ENCODE data around the gene OTUD5.

The OTUD5 gene

DNA sequence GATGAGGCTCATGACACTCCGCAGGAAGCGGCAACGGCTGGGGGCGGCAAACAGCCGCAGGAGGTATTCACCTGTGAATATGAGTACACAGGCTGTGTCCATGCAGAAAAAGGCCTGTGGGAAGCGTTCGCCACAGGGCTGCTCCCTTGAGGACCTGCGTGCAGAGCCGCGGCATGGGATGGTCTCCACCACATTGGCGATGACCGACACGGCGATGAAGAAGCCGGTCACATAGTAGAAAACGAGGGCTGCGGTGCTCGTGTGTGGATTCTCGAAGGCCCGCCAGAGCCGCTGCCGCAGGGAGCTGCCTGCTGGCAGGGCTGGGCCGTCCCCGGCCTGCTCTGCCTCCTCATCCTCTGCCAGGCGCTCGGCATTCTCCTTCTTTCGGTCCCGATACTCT, 12.1 kb upstream of the OTUD5 start:
- TF ChIP-seq, protein P1, sequence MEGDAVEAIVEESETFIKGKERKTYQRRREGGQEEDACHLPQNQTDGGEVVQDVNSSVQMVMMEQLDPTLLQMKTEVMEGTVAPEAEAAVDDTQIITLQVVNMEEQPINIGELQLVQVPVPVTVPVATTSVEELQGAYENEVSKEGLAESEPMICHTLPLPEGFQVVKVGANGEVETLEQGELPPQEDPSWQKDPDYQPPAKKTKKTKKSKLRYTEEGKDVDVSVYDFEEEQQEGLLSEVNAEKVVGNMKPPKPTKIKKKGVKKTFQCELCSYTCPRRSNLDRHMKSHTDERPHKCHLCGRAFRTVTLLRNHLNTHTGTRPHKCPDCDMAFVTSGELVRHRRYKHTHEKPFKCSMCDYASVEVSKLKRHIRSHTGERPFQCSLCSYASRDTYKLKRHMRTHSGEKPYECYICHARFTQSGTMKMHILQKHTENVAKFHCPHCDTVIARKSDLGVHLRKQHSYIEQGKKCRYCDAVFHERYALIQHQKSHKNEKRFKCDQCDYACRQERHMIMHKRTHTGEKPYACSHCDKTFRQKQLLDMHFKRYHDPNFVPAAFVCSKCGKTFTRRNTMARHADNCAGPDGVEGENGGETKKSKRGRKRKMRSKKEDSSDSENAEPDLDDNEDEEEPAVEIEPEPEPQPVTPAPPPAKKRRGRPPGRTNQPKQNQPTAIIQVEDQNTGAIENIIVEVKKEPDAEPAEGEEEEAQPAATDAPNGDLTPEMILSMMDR (IDR thresholded peaks at IDR 0.05; ENCODE audit: insufficient read depth, low read length, missing control alignments) = no peak
- ChIA-PET POLR2A (no interaction called here), CTCF (no interaction called here)
- H3K4me3 ChIP-seq (ENCODE audit: low read depth, low read length) = no peak overlapping the region
- no peak for DNase-seq (ENCODE audit: low read depth, low spot score)

DNA sequence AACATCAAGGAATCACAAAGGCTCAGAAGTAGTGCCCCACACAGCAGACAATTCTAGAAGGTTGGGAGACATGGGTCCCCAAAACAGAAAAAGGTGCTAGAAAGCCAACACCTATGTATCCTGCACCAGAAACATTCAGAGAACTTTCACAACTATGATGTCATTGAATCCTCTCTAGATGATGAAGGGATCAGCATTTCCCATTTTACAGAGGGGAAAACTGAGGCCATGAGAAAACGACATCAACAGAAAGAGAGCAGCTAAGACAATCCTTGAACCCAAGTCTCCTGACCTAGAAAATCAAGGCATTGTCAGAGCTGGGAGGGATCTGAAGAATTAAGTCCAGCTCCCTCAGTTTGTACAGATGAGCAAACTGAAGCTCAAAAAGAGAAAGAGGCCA, 11.0 kb upstream of the OTUD5 start:
- TF ChIP-seq, protein P1 (IDR thresholded peaks at IDR 0.05; ENCODE audit: insufficient read depth, low read length, missing control alignments) = no peak

DNA sequence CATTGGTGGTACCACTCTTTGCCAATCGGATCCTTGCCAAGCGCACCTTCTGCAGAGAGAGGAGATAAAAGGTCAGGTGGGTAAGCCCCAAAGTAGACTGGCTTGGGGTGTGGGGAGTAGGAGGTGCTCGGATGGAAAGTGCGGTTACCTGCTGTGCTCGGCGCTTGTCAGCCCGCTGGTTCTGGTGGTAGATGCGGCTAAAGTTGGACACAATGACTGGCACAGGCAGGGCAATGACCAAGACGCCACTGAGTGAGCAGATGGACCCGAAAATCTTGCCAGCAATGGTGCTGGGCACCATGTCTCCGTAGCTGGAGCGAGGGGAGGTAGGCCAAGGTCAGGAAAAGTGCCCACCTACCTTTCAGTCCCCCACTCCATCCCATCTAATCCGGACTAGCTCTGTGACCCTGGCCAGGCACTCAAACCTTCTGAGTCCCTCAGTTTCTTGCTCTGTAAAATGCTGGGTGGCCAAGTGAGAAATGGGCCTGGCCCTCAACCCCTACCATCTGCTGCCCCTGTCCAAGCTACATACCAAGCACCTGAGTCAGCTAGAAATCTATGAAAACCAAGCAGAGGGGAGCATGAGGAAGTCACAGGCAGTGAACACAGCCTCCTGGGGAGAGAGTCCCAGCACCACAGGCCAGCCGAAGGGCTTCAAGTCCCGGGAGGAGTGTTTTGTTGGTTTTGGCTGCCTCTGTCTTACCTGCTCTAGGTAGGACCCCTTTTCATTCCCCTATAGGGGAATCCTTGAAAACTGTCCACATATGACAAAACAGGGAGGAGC, 9.6 kb upstream of the OTUD5 start:
- CTCF ChIA-PET = no interaction called here
- DNase-seq (ENCODE audit: low read depth, low spot score) = no peak
- POLR2A ChIA-PET = no interaction called here
- no peak overlapping the region for H3K4me3 ChIP-seq (ENCODE audit: low read depth, low read length)
- TF ChIP-seq, protein P1 (IDR thresholded peaks at IDR 0.05; ENCODE audit: insufficient read depth, low read length, missing control alignments) = no peak

More for the DNA sequence above, 11.0 kb upstream of the OTUD5 start:
- CTCF ChIA-PET = no interaction called here
- no peak overlapping the region for H3K4me3 ChIP-seq (ENCODE audit: low read depth, low read length)
- no peak for DNase-seq (ENCODE audit: low read depth, low spot score)
- POLR2A ChIA-PET = interaction anchor here (1.6 kb wide), 1 partner anchor 10 kb away, joined by 8 read pairs; the partner anchor contains the start of gene OTUD5

DNA sequence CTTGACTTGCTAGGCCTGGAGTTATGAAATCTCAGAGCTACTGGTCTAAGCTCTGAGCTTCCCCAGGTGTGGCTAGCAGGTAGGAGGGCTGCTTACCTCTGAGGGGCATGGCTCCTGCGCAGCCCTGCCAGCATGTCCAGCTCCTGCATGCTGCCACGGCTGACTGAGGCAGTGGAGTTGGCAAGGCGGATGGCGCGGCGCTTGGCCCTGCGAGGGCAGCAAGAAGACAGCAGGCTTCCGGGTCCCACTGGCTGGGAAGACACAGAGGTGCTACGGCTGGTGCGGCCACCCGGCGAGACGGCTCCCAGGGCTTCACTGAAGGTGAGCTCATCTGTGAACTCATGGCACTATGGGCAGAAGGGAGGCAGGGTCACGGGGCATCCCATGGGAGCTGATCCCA, 8.6 kb upstream of the OTUD5 start:
- CTCF ChIA-PET = interaction anchor here (1.2 kb wide), 1 partner anchor 8 kb away, joined by 3 read pairs; no protein-coding TSS in a partner anchor
- TF ChIP-seq, protein P1 (IDR thresholded peaks at IDR 0.05; ENCODE audit: insufficient read depth, low read length, missing control alignments) = no peak
- POLR2A ChIA-PET = no interaction called here
- no peak for DNase-seq (ENCODE audit: low read depth, low spot score)
- H3K4me3 ChIP-seq (ENCODE audit: low read depth, low read length) = no peak overlapping the region

DNA sequence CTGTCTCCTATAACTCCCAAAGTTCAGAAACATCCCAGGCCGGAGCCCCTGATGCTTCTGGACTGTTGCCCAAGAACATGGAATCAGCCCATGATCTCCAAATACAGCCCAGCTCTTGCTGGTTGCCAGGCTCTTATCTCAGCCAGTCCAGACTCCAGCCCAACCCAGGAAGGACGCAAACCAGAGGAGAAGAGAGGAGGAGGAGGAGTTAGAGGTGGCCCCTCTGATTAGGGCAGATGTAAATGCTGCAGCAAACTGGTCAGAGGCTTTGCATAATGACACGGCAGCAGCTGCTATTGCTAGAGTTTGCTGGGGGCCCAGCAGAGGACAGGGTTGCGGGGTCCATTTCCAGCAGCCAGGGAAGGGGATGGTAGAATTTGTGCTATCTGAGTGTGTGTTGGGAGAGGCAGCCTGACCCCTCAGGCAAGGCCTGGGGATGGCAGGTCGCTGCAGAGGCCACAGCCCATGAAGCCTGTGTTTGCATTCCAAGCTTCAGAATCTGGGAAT, 4.2 kb upstream of the OTUD5 start:
- POLR2A ChIA-PET = no interaction called here
- H3K4me3 ChIP-seq (ENCODE audit: low read depth, low read length) = no peak overlapping the region
- CTCF ChIA-PET = no interaction called here
- DNase-seq (ENCODE audit: low read depth, low spot score) = no peak
- TF ChIP-seq, protein P1 (IDR thresholded peaks at IDR 0.05; ENCODE audit: insufficient read depth, low read length, missing control alignments) = no peak

DNA sequence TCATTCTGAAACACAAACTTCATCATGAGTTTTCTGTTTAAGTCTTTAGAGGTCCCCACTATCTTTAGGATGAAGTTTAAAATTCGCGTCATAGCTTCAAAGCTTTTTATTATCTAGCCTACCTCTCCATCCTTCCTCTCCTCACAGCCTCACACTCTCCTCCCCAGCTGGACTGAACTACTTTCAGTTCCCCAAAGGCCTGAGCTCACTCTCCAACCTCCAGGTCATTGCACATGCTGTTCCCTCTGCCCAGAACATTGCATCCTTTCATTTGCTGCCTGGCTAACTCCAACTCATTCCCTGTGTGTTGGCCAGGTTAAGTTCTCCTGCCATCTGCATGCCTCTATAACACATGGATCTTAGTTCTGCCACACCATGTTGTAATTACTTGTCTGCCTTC, 2.9 kb upstream of the OTUD5 start:
- no peak overlapping the region for H3K4me3 ChIP-seq (ENCODE audit: low read depth, low read length)
- ChIA-PET POLR2A (interaction anchor here (0.7 kb wide), 1 partner anchor 97 kb away, joined by 3 read pairs; no protein-coding TSS in a partner anchor), CTCF (no interaction called here)
- TF ChIP-seq, protein P1 (IDR thresholded peaks at IDR 0.05; ENCODE audit: insufficient read depth, low read length, missing control alignments) = no peak
- no peak for DNase-seq (ENCODE audit: low read depth, low spot score)
